AG10803 (cell line): ENCODE results near the gene COLEC11.

Source experiments
- DNase-seq: peaks from one replicate; pipeline ENCODE4 v3.0.0; 2010; ENCODE audit warnings: low read depth
- H3K4me3 ChIP-seq: 2 replicates; pipeline ENCODE4 v1.5.1; 2011; ENCODE audit warnings: mild to moderate bottlenecking, low read length, control low read depth
- CTCF ChIP-seq: conservative IDR thresholded peaks from 2 replicates; pipeline ENCODE4 v1.5.1; 2011; ENCODE audit warnings: mild to moderate bottlenecking, low read length, control low read depth, inconsistent platforms

Gene COLEC11

GRCh38 chr2:3620834-3621233 lies 25.9 kb downstream of the COLEC11 start:
- DNase-seq = no peak
- no peak for TF ChIP-seq CTCF
- H3K4me3 ChIP-seq = no peak overlapping the region

GRCh38 chr2:3622967-3623366 lies 28.1 kb downstream of the COLEC11 start:
- TF ChIP-seq CTCF = no peak
- no peak overlapping the region for H3K4me3 ChIP-seq
- no peak for DNase-seq

DNA sequence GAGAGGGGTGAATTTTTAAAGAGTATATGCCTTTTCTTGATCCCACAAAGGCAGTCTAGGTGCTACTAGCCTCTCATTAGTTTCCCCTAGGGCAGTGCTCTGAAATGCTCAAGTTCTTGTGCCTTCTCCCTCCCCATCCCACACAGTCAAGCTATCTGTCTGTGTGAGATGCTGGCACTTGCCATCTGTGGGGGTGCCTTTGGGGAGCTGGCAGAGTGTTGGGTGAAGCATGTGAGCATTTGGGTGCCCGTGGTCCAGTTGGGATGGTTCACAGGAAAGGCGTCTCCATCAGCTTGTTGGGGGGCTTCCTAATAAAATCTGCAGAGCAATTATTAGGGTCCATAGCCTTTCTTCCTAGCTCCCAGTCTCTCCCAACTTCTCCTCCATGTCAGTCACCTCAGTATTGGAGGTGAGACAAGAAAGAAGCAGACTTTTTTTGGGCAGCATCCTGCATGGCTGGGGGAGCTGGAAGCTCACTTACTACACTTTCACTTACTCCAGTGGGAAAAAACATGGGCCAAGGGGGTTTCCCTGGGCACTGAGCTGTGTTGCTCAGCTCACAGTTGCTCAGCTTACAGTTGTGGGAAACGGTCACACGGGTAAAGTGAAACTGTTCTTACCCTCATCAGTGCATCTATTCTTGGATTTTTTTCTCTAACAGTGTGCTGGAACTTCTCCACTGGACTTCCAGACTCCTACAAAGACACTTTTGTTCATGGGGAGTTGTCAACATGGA lies 29.3 kb downstream of the COLEC11 start:
- TF ChIP-seq CTCF = no peak

DNA sequence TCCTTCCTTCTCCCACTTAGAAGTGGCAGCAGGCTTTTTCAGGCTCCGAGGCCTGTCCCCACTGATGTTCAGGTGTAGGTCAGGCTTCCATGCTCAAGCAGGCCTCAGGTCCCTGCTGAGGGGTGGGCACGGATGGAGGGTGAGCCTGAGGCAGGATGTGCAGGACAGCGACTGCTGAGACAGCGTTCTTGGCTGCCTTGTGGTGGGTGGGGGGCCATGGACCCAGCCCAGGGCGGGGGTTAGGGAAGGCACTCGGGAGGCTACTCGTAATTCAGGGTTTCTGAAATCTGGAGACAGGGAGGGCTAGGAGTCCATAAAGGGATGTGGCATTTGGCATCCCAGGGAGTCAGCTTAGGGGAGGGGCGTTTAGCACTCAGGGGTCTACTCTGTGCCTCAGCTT lies 30.3 kb downstream of the COLEC11 start:
- DNase-seq = no peak
- TF ChIP-seq CTCF = no peak
- H3K4me3 ChIP-seq = no peak overlapping the region

More for the DNA sequence above, 29.3 kb downstream of the COLEC11 start:
- no peak for DNase-seq
- H3K4me3 ChIP-seq = no peak overlapping the region

- H3K4me3 ChIP-seq = no peak overlapping the region
- TF ChIP-seq CTCF = no peak
- DNase-seq = no peak
Measured at GRCh38 chr2:3626118-3626811, 31.4 kb downstream of the COLEC11 start.

GRCh38 chr2:3626812-3627499 lies 32.0 kb downstream of the COLEC11 start:
- no peak for DNase-seq
- TF ChIP-seq CTCF = no peak
- no peak overlapping the region for H3K4me3 ChIP-seq
